ENCODE measurements around the gene NRXN3.

NRXN3 gene

DNA sequence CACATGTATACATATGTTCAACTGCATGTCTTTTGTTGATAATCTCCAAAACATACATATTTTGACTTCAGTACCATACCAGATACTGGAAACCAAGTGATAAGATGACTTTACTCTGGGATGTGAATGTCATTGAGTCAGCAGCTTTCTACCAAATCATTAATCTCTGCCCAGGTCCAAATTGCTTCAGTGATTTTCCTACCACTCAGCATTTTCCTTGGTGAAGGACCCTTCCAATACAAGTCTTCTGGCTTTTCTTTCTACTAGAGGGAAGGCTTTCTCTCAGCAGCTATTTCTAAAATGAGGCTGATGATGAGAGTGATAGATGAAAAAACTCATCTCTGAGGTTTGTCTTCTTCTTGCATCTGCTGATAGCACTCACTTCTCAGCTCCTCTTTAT lies 1008.5 kb downstream of the NRXN3 start:
- Histone ChIP-seq H3K9ac (ENCODE audit: low read length) (no peak overlapping the region), H3K4me3 (ENCODE audit: low read depth in 1 of 2, low read length in 2 of 2) (no peak overlapping the region), H3K4me1 (ENCODE audit: insufficient read depth, low read length) (no peaks in the 10 kb centered on the region), H3K36me3 (ENCODE audit: insufficient read depth, low read length) (no peaks in the 10 kb centered on the region), H3K9me3 (ENCODE audit: low read length) (no peaks in the 10 kb centered on the region), H3K27ac (ENCODE audit: low read depth, low read length) (no peak overlapping the region), H3K27me3 (ENCODE audit: control insufficient read depth in 1 of 2, insufficient read depth in 2 of 2, low read length in 2 of 2) (no peaks in the 10 kb centered on the region)

DNA sequence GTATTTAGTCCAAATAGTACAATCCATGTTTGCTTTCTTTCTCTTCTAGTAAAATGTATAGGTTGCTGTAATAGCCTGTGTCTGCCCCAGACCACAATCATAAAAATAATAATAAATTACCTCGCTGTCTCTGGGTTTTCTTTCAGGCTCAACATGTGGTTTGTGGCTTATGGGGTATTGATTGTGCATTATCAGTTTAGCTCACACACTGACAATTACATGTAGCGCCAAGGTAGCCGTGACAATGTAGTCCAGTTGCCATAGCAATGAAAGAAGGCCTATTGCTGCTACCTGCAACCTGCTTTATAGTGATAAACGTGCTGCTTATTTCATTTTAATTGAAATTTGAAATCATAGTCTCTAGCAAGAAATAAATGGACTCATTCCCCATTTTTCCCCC lies 1009.8 kb downstream of the NRXN3 start:
- Histone ChIP-seq H3K4me1 (ENCODE audit: insufficient read depth, low read length) (no peaks in the 10 kb centered on the region), H3K27me3 (ENCODE audit: control insufficient read depth in 1 of 2, insufficient read depth in 2 of 2, low read length in 2 of 2) (no peaks in the 10 kb centered on the region), H3K9ac (ENCODE audit: low read length) (no peak overlapping the region), H3K36me3 (ENCODE audit: insufficient read depth, low read length) (no peaks in the 10 kb centered on the region), H3K4me3 (ENCODE audit: low read depth in 1 of 2, low read length in 2 of 2) (no peak overlapping the region), H3K9me3 (ENCODE audit: low read length) (no peaks in the 10 kb centered on the region), H3K27ac (ENCODE audit: low read depth, low read length) (no peak overlapping the region)

DNA sequence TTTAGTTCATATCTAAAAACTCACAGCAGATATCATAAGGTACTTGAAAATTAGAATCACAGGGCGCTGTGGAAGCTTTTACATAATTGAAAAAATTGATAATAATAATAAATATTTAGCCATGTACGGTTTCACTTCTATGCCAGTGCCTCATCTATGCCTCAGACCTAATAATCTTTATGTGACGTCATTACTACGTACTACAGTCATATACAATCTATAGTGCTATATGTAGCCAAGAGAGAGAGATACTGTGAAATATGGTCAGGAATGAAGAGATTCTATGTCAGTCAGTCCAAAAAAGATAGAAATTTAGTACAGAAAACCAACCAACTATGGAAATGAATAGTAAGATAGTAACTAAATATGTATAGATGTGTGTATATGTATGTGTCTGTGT lies 1010.5 kb downstream of the NRXN3 start:
- Histone ChIP-seq H3K9me3 (ENCODE audit: low read length) (no peaks in the 10 kb centered on the region), H3K36me3 (ENCODE audit: insufficient read depth, low read length) (no peaks in the 10 kb centered on the region), H3K4me1 (ENCODE audit: insufficient read depth, low read length) (no peaks in the 10 kb centered on the region), H3K9ac (ENCODE audit: low read length) (no peak overlapping the region), H3K27ac (ENCODE audit: low read depth, low read length) (no peak overlapping the region), H3K4me3 (ENCODE audit: low read depth in 1 of 2, low read length in 2 of 2) (no peak overlapping the region), H3K27me3 (ENCODE audit: control insufficient read depth in 1 of 2, insufficient read depth in 2 of 2, low read length in 2 of 2) (no peaks in the 10 kb centered on the region)

DNA sequence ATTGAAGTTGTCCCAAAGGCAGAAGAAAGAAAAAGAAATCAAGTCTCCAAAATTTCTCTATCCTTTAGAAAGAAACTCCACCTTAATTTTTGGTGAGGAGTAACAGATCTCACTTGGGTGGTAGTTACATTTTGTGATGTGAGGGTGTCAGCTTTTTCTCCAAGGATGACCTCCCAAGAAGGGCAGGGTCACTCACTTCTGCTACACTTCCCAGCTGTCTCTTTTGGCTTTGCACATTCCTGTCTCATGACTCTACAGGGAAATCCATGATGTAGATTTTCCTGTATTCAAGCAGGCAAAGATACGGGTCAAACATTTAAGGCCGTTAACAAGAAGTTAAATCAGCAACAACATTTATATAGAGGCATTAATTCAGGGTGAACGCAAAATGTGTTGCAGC lies 1016.4 kb downstream of the NRXN3 start:
- Histone ChIP-seq H3K9me3 (ENCODE audit: low read length) (no peaks in the 10 kb centered on the region), H3K4me1 (ENCODE audit: insufficient read depth, low read length) (no peaks in the 10 kb centered on the region), H3K4me3 (ENCODE audit: low read depth in 1 of 2, low read length in 2 of 2) (no peak overlapping the region), H3K9ac (ENCODE audit: low read length) (no peak overlapping the region), H3K27me3 (ENCODE audit: control insufficient read depth in 1 of 2, insufficient read depth in 2 of 2, low read length in 2 of 2) (no peaks in the 10 kb centered on the region), H3K36me3 (ENCODE audit: insufficient read depth, low read length) (no peaks in the 10 kb centered on the region), H3K27ac (ENCODE audit: low read depth, low read length) (no peak overlapping the region)

DNA sequence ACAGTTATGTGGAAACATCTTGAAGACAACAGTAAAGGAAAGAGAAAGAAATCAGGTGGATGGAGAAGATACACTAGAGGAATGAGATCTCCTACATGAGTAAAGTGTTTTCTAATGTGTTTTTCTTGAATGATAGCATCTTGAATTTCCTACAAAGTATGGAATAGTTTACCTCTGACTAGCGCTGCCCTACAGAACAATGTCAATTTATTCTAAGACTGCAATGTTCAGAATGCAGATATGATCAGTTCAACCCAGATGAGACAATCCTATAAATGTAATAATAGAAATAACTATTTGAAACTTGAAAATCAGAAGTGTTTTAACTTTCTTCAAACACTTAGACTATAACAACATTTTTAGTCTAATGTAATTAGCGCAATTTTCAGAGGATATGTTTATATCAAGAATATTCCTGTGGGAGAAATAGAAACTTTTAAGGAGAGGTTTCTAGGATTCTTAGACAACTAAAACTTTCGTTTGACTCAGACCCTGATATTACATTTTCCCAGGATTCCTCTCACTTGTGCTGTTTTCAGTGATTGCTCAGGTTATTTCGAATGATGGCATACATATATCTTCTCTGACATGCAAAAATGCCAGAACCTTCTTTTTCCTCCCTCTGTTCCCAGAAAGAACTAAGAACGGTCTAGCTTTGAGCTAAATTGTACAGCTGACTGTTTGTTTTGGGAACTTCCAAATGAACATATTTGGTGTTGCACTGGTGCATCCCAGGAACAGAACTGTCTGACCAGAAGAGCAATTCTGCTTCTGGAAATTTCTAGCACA lies 1023.7 kb downstream of the NRXN3 start:
- no peak overlapping the region for H3K4me3 ChIP-seq (ENCODE audit: low read depth in 1 of 2, low read length in 2 of 2)
- no peaks in the 10 kb centered on the region for H3K36me3 ChIP-seq (ENCODE audit: insufficient read depth, low read length)
- H3K9me3 ChIP-seq (ENCODE audit: low read length): no peaks in the 10 kb centered on the region
- no peaks in the 10 kb centered on the region for H3K27me3 ChIP-seq (ENCODE audit: control insufficient read depth in 1 of 2, insufficient read depth in 2 of 2, low read length in 2 of 2)
- H3K9ac ChIP-seq (ENCODE audit: low read length): no peak overlapping the region
- H3K27ac ChIP-seq (ENCODE audit: low read depth, low read length): no peak overlapping the region
- H3K4me1 ChIP-seq (ENCODE audit: insufficient read depth, low read length): no peaks in the 10 kb centered on the region

DNA sequence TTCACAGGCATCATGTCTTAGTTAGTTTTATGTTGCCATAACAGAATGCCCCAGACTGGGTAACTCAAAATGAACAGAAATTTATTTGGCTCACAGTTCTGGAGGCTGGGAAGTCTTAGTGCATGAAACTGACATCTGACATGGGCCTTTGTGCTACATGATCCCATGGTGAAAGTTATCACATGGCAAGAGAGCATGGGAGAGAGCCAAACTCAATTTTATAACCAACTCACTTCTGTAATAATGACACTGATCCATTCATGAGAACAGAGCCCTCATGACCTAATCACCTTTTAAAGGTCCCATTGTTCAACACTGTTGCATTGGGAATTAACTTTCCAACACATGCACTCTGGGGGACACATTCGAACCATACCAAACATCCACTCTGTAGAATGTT lies 1026.0 kb downstream of the NRXN3 start:
- H3K4me1 ChIP-seq (ENCODE audit: insufficient read depth, low read length): no peaks in the 10 kb centered on the region
- no peak overlapping the region for H3K27ac ChIP-seq (ENCODE audit: low read depth, low read length)
- H3K9me3 ChIP-seq (ENCODE audit: low read length): no peaks in the 10 kb centered on the region
- no peak overlapping the region for H3K4me3 ChIP-seq (ENCODE audit: low read depth in 1 of 2, low read length in 2 of 2)
- H3K36me3 ChIP-seq (ENCODE audit: insufficient read depth, low read length): no peaks in the 10 kb centered on the region
- H3K27me3 ChIP-seq (ENCODE audit: control insufficient read depth in 1 of 2, insufficient read depth in 2 of 2, low read length in 2 of 2): no peaks in the 10 kb centered on the region
- no peak overlapping the region for H3K9ac ChIP-seq (ENCODE audit: low read length)

DNA sequence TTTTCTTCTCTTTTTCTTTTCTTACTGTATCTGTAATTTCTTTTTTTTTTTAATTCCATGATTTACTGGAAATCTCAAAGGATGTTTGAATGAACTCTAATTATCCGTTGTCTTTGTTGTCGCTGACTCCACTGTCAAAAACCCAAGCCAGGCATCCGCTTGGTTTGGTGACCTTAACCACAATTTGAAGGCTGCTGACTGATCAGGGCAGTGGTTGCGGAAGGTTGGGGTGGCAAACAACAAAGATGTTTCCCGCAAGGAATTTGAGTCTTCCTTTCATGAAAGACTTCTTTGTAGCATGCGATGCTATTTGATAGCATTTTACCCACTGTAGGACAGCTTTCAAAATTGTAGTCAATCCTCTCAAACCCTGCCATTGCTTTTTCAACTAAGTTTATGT lies 1027.3 kb downstream of the NRXN3 start:
- Histone ChIP-seq H3K4me3 (ENCODE audit: low read depth in 1 of 2, low read length in 2 of 2) (no peak overlapping the region), H3K4me1 (ENCODE audit: insufficient read depth, low read length) (no peaks in the 10 kb centered on the region), H3K27me3 (ENCODE audit: control insufficient read depth in 1 of 2, insufficient read depth in 2 of 2, low read length in 2 of 2) (no peaks in the 10 kb centered on the region), H3K36me3 (ENCODE audit: insufficient read depth, low read length) (no peaks in the 10 kb centered on the region), H3K9ac (ENCODE audit: low read length) (no peak overlapping the region), H3K9me3 (ENCODE audit: low read length) (no peaks in the 10 kb centered on the region), H3K27ac (ENCODE audit: low read depth, low read length) (no peak overlapping the region)

DNA sequence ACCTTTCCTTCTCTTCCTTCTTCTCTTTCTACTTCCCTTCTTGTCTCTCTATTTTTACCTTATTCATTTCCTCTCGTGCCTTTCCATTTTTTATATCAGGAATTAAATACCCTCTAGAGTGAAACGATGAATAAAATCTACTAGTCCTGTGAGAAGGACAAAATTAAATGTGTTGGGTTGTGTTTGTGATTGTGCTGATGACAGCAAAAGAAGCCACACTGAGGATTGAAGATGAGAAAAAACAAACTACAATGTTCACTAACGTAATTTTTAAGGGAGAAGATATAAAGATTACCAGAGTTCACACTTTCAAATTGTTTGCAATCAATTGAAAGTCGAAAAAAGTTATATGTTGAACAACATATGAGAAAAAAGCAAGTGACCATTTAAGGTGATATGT lies 1029.0 kb downstream of the NRXN3 start:
- Histone ChIP-seq H3K9ac (ENCODE audit: low read length) (no peak overlapping the region), H3K9me3 (ENCODE audit: low read length) (no peaks in the 10 kb centered on the region), H3K27ac (ENCODE audit: low read depth, low read length) (no peak overlapping the region), H3K27me3 (ENCODE audit: control insufficient read depth in 1 of 2, insufficient read depth in 2 of 2, low read length in 2 of 2) (no peaks in the 10 kb centered on the region), H3K4me1 (ENCODE audit: insufficient read depth, low read length) (no peaks in the 10 kb centered on the region), H3K4me3 (ENCODE audit: low read depth in 1 of 2, low read length in 2 of 2) (no peak overlapping the region), H3K36me3 (ENCODE audit: insufficient read depth, low read length) (no peaks in the 10 kb centered on the region)

DNA sequence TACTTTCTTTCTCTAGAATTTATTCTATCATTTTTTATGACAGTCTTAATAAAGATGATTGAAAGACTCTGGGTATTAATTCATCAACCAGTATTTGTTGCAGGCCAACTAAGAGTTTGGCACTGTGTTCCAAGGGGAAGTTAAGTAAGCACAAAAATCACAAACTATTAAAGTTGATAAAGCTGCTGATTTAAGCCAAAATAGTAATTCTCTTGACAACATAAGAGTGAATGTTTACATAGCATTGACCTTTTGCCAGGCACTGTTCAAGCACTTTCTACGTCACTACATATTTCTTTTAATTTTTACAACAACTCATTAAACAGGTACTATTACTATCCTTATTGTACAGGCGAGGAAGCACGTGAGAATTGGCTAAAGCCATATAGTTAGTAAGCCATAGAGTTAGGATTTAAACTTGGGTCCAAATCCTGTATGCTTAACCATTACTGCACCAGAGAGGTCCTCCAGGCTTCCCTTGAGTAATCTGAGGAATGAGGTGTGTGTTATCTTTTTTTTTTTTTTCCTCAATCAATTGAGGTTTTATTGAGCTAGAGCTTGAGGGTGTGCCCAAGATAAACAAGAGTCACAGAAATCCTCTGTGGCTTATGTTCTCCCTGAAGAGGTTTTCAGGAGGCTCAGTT lies 1031.5 kb downstream of the NRXN3 start:
- no peaks in the 10 kb centered on the region for H3K4me1 ChIP-seq (ENCODE audit: insufficient read depth, low read length)
- H3K9ac ChIP-seq (ENCODE audit: low read length): no peak overlapping the region
- no peak overlapping the region for H3K27ac ChIP-seq (ENCODE audit: low read depth, low read length)
- H3K4me3 ChIP-seq (ENCODE audit: low read depth in 1 of 2, low read length in 2 of 2): no peak overlapping the region
- no peaks in the 10 kb centered on the region for H3K27me3 ChIP-seq (ENCODE audit: control insufficient read depth in 1 of 2, insufficient read depth in 2 of 2, low read length in 2 of 2)
- H3K36me3 ChIP-seq (ENCODE audit: insufficient read depth, low read length): no peaks in the 10 kb centered on the region
- no peaks in the 10 kb centered on the region for H3K9me3 ChIP-seq (ENCODE audit: low read length)

DNA sequence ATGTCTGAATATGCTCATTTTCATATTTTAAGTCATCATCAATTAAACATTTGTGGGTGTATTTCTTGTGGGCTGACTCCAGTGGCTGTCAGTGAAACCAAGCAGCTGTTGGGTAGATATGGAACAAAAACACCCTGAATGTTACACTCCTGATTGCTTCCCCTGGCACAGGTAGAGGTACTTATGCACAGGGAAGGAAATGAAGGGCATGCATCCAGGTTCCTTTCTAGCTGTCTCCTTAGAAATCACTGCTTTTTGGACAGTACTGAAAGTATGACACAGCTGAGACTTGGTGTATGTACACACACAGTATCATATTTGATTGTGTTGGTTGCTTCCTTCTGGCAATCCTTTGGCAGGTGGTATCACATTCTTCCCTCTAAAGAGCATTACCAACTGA lies 1034.4 kb downstream of the NRXN3 start:
- Histone ChIP-seq H3K4me3 (ENCODE audit: low read depth in 1 of 2, low read length in 2 of 2) (no peak overlapping the region), H3K36me3 (ENCODE audit: insufficient read depth, low read length) (no peaks in the 10 kb centered on the region), H3K27ac (ENCODE audit: low read depth, low read length) (no peak overlapping the region)

DNA sequence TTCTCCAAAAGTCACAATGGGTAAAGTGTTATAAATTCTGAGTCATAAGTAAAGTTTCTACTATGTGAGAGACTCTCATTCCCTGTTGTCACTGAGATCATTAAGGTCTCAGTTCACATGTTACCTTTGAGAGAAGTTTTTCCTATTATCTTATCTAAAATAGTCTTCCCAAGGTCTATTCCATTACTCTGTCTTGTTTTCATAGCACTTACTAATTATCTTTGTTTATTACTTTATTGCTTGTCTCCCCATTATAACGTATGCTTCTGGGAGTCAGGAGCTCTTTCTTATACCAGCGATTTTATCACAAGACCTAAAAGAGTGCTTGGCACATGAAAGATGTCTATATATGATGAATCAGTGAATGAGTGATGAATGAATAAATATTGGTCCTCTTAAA lies 1039.2 kb downstream of the NRXN3 start:
- H3K4me1 ChIP-seq (ENCODE audit: insufficient read depth, low read length): no peaks in the 10 kb centered on the region
- H3K9ac ChIP-seq (ENCODE audit: low read length): no peak overlapping the region
- no peak overlapping the region for H3K27ac ChIP-seq (ENCODE audit: low read depth, low read length)
- H3K27me3 ChIP-seq (ENCODE audit: control insufficient read depth in 1 of 2, insufficient read depth in 2 of 2, low read length in 2 of 2): no peaks in the 10 kb centered on the region
- H3K4me3 ChIP-seq (ENCODE audit: low read depth in 1 of 2, low read length in 2 of 2): no peak overlapping the region
- H3K36me3 ChIP-seq (ENCODE audit: insufficient read depth, low read length): no peaks in the 10 kb centered on the region
- no peaks in the 10 kb centered on the region for H3K9me3 ChIP-seq (ENCODE audit: low read length)

More for the DNA sequence above, 1034.4 kb downstream of the NRXN3 start:
- no peaks in the 10 kb centered on the region for H3K4me1 ChIP-seq (ENCODE audit: insufficient read depth, low read length)
- no peaks in the 10 kb centered on the region for H3K9me3 ChIP-seq (ENCODE audit: low read length)
- no peaks in the 10 kb centered on the region for H3K27me3 ChIP-seq (ENCODE audit: control insufficient read depth in 1 of 2, insufficient read depth in 2 of 2, low read length in 2 of 2)
- no peak overlapping the region for H3K9ac ChIP-seq (ENCODE audit: low read length)

DNA sequence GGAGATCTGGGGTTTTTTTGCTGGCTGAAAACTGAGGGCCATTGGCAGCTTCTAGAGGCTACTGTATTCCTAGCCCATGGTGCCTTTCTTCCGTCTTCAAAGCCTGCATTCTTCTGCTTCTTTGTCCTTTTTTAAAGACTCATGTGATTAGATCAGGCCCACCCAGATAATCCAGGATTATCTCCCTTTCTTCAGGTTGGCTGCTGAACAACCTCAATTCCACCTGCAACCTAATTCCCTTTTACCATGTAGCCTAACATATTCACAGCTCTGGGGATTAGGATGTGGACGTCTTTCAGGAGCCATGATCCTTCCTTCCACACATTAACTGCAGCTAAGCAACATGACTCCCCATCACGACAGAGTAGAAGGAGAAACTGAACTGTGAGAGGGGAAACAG lies 1055.6 kb downstream of the NRXN3 start:
- Histone ChIP-seq H3K27ac (ENCODE audit: low read depth, low read length) (no peak overlapping the region), H3K9me3 (ENCODE audit: low read length) (no peaks in the 10 kb centered on the region), H3K4me3 (ENCODE audit: low read depth in 1 of 2, low read length in 2 of 2) (no peak overlapping the region), H3K9ac (ENCODE audit: low read length) (no peak overlapping the region), H3K36me3 (ENCODE audit: insufficient read depth, low read length) (no peaks in the 10 kb centered on the region), H3K27me3 (ENCODE audit: control insufficient read depth in 1 of 2, insufficient read depth in 2 of 2, low read length in 2 of 2) (no peaks in the 10 kb centered on the region), H3K4me1 (ENCODE audit: insufficient read depth, low read length) (no peaks in the 10 kb centered on the region)

All from muscle layer of colon (tissue), 2 donors.